Dermis blood vessel endothelial cell (primary cell): ENCODE data around the gene IKZF5. TPM values are rescaled to one million over a fixed set of nuclear protein-coding genes. Genes with fewer than 3 reads are reported as not detected.

ENCODE experiments used
- DNase-seq: peaks from one replicate; pipeline ENCODE4 v3.0.0; 2010
- total RNA-seq: library from RNA; depleted of rRNA; stranded (reverse); fragments of >200 nt; gene quantifications from 2 replicates; pipeline ENCODE4 v1.2.3, GENCODE V29; 2014

Gene IKZF5
- total RNA-seq, 1 donor from 2014 or later, result 2.9 TPM

DNA sequence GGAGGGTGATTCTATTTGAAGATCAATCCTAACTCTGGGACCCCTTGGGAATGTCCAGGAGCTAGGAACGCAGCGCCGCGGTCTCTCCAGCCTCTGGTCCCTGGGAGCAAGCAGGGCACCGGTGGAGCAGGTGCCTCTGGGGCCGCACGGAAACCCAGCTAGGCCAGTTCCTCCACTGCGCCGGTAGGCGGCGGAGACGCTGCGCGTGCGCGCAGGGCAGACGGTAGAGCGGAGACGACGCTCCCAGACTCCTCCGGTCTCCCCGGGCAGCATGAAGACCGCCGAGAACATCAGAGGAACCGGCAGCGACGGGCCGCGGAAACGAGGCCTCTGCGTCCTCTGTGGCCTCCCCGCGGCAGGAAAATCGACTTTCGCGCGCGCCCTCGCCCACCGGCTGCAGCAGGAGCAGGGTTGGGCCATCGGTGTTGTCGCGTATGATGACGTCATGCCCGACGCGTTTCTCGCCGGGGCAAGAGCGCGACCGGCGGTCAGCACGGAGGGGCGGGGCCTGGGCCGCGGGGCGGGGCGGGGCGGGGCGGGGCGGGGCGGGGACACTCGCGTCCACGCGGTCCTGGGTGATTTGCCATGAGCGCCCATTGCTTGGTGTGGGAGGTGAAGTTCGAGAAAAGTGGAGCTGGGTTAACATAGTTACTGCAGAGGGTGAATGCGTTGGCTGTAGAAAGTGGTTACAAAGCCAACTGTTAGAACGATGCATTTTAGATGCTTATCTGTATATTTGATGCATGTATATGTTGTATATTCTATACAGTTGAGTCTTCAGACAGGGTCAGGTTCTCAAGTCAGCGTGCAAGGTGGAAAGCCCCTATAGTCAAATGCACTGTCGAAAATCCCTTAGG is 28.2 kb downstream of the IKZF5 start, which contains the start of gene PSTK:
PSTK (plus strand) TSS at position 193 of the 857 bp plus-strand sequence; CDS start at position 272, 79 bp downstream.
- DNase-seq, result peak; percentile 97

DNA sequence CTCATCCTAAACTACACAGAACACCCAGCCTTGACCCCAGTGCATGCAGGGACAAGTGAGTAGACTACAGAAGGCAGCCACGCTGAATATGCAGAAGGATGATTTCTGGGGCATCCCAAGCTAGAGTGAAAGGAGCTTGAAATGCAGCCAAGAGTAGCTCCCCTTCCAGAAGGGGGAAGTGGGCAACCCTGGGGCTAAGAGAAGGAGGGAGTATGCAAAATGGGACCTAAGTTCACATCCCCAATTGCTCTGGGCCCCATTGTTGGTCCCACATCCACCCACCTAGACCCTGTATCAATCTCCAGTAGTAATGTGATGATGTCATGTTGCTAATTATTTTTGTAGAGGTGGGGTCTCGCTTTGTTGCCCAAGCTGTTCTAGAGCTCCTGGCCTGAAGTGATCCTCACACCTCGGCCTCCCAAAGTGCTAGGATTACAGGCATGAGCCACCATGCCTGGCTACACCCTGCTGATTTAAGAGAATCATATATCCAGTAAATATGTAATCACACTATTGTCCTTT is 34.0 kb downstream of the IKZF5 start:
- DNase-seq, result no peak

DNA sequence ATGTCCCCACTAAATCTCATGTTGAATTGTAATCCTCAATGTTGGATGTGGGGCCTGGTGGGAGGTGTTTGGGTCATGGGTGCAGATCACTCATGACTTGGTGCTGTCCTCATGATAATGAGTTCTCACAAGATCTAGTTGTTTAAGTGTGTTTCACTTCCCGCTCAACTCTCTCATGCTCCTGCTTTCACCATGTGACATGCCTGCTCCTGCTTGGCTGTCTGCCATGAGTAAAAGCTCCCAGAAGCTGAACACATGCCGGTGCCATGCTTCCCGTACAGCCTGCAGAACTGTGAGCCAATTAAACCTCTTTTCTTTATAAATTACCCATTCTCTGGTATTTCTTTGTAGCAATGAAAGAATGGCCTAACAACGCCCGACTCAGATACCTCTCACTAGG is 34.6 kb downstream of the IKZF5 start:
- no peak for DNase-seq

DNA sequence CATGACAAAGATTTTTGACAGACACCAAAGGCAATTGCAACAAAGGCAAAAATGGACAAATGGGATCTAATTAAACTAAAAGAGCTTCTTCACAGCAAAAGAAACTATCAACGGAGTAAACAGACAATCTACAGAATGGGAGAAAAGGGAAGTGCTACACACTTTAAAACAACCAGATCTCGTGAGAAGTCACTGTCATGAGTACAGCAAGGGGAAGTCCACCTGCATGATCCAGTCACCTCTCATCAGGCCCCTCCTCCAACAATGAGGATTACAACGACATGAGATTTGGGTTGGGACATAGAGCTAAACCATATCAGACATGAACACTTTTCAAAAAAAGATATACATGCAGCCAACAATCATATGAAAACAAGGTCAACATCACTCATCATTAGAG is 39.9 kb downstream of the IKZF5 start:
- no peak for DNase-seq

DNA sequence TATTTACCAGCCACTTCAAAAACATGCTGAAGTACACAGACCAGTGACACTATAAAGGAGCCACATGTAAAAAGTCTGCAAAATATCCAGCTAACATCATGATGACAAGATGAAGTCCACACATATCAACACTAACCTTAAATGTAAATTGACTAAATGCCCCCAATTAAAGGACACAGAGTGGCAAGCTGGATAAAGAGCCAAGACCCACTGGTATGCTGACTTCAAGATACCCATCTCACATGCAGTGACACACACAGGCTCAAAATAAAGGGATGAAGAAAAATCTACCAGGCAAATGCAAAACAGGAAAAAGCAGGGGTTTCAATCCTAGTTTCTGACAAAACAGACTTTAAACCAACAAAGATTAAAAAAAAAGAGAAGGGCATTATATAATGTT is 41.7 kb downstream of the IKZF5 start:
- DNase-seq, result no peak

GRCh38 chr10:122962405-122962804 is 46.2 kb downstream of the IKZF5 start:
- no peak for DNase-seq

GRCh38 chr10:122957474-122957873 is 51.1 kb downstream of the IKZF5 start:
- DNase-seq, result peak; percentile 7

DNA sequence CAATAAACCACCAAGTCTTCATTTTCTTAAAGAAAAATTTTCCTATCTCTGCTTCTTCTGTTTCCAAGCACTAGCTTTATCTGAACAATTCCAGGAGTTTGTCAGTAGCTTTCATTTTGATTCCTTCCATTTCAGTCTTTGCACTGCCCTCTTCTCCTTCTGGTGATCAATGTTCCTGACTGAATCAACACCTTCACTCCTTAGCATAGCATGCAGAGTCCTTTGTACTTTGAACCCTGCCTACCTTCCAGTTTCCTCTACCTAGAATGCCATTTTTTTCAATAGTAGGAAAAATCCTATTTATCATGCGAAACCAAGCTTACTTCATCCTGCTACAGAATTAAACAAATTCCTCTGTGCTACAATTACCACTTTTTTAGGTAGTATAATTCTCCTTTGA is 52.7 kb downstream of the IKZF5 start:
- no peak for DNase-seq

- DNase-seq, result no peak
These were observed 53.9 kb downstream of the IKZF5 start for GRCh38 chr10:122954731-122955050.

DNA sequence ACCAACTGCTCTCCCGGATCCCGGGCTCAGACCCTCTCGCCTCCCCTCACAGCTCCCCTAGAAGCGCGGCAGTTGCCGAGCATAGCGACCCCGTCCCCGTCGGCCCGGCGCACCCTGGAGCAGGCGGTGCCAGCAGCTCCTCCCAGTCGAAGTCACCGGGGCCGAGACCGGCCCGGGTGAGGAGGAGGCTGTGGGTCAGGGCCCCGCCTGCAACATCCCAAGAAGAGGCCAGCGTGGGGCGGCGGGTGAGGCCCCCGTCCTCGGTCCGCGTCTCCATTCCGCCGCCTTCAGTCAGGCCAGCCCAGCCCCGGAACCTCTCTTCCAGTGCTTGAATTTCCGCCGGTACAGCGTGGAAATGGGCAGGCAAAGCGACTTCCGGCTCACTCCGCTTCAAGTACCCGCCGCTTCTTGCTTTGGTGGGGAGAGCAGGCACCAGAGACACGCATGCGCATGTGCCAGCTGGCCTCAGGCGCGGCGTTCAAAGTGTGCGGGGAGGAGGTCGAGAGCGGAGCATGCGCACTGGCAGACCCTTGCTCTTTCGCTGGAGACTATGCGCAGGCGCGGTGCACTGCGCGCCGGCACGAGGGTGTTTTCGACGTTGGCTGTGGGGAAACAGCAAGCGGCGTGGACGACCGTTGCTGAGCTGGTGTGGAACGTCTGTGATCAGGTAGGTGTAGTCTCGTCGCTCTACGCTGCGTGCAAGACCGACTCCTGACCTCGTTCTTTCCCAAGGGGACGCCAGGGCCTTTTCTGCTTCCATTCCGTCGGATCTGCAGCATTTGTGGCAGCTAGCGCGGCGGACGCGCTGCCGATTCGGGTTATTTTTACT is 54.5 kb downstream of the IKZF5 start, which contains the start of gene C10orf88:
C10orf88 (minus strand) TSS at position 326 of the 829 bp plus-strand sequence; CDS start at position 277, 49 bp downstream.
- peak; percentile 99 for DNase-seq

GRCh38 chr10:122949296-122949695 is 59.3 kb downstream of the IKZF5 start:
- peak; percentile 2 for DNase-seq

Other genes with a start within 250 kb of the IKZF5 start
- 0.34 and 0.51 TPM in 2 replicates for gene CUZD1, start 162.9 kb downstream of the IKZF5 start, total RNA-seq
- gene FAM24B, start 129.2 kb downstream of the IKZF5 start, total RNA-seq, result 2.2 and 5.1 TPM in 2 replicates
- gene FAM24A, start 98.2 kb downstream of the IKZF5 start, total RNA-seq, result not detected in 2 replicates
- gene C10orf88, start 54.6 kb downstream of the IKZF5 start, total RNA-seq, result 8.8 and 13.1 TPM in 2 replicates
- gene PSTK, start 28.4 kb downstream of the IKZF5 start, total RNA-seq, result 1.7 and 3.2 TPM in 2 replicates
- 3.7 and 7.5 TPM in 2 replicates for gene ACADSB, start 211 bp upstream of the IKZF5 start, total RNA-seq
- not detected in 2 replicates for gene HMX3, start 127.2 kb upstream of the IKZF5 start, total RNA-seq
- gene HMX2, start 139.3 kb upstream of the IKZF5 start, total RNA-seq, result not detected in 2 replicates
- gene BUB3, start 145.6 kb upstream of the IKZF5 start, total RNA-seq, result 157 and 216 TPM in 2 replicates